AG08396 (cell line): ENCODE measurements around the gene EEF2K.
"Not testable (repeated sequence)": the region's sequence is repeated elsewhere in the genome, so short reads cannot be mapped to it uniquely, and the experiment has no call there.

Source experiments
- DNase-seq: peaks from one replicate; pipeline ENCODE4 v3.0.0; 2012; ENCODE audit warnings: low spot score, mixed read lengths

EEF2K gene

GRCh38 chr16:22190081-22190775 lies 15.8 kb upstream of the EEF2K start:
- no peak for DNase-seq

GRCh38 chr16:22190776-22191531 lies 15.1 kb upstream of the EEF2K start:
- peak; percentile 96 for DNase-seq

- DNase-seq, result no peak
Measured at GRCh38 chr16:22191532-22192260, 14.4 kb upstream of the EEF2K start.

GRCh38 chr16:22192261-22193062 lies 13.6 kb upstream of the EEF2K start:
- peak; percentile 75 for DNase-seq

- DNase-seq, result no peak
Measured at GRCh38 chr16:22193063-22193411, 13.0 kb upstream of the EEF2K start.

GRCh38 chr16:22194707-22195444 lies 11.2 kb upstream of the EEF2K start:
- DNase-seq, result no peak

- no peak for DNase-seq
Measured at GRCh38 chr16:22195445-22195694, 10.7 kb upstream of the EEF2K start.

GRCh38 chr16:22195695-22196558 lies 10.2 kb upstream of the EEF2K start:
- peak; percentile 78 for DNase-seq

- DNase-seq, result not testable (repeated sequence)
Measured at GRCh38 chr16:22196559-22197168, 9.4 kb upstream of the EEF2K start.

- DNase-seq, result no peak
Measured at GRCh38 chr16:22198547-22199293, 7.4 kb upstream of the EEF2K start.

GRCh38 chr16:22202261-22202637 lies 3.8 kb upstream of the EEF2K start:
- no peak for DNase-seq

- DNase-seq, result no peak
Measured at GRCh38 chr16:22203091-22203490, 3.0 kb upstream of the EEF2K start.

GRCh38 chr16:22204091-22204655 lies 1.9 kb upstream of the EEF2K start:
- DNase-seq, result no peak

- DNase-seq, result no peak
Measured at GRCh38 chr16:22205577-22206012, 483 bp upstream of the EEF2K start.

- peak; percentile 65 for DNase-seq
Measured at GRCh38 chr16:22206842-22207714, 1.0 kb downstream of the EEF2K start.

GRCh38 chr16:22207715-22208360 lies 1.8 kb downstream of the EEF2K start:
- DNase-seq, result no peak

- no peak for DNase-seq
Measured at GRCh38 chr16:22210285-22210684, 4.2 kb downstream of the EEF2K start.

- DNase-seq, result no peak
Measured at GRCh38 chr16:22210854-22211253, 4.8 kb downstream of the EEF2K start.
